GM20000 (cell line): ENCODE data around the gene RAD23B.

Source experiments
- DNase-seq: peaks from one replicate; pipeline ENCODE4 v3.0.0; 2012; ENCODE audit warnings: low spot score
- TF ChIP-seq, protein P1 (sequence below): IDR thresholded peaks from 2 replicates; pipeline ENCODE4 v1.5.1; 2012; ENCODE audit warnings: mild to moderate bottlenecking, control low read depth; ENCODE audit errors: extremely low read depth, missing control alignments

Gene RAD23B

DNA sequence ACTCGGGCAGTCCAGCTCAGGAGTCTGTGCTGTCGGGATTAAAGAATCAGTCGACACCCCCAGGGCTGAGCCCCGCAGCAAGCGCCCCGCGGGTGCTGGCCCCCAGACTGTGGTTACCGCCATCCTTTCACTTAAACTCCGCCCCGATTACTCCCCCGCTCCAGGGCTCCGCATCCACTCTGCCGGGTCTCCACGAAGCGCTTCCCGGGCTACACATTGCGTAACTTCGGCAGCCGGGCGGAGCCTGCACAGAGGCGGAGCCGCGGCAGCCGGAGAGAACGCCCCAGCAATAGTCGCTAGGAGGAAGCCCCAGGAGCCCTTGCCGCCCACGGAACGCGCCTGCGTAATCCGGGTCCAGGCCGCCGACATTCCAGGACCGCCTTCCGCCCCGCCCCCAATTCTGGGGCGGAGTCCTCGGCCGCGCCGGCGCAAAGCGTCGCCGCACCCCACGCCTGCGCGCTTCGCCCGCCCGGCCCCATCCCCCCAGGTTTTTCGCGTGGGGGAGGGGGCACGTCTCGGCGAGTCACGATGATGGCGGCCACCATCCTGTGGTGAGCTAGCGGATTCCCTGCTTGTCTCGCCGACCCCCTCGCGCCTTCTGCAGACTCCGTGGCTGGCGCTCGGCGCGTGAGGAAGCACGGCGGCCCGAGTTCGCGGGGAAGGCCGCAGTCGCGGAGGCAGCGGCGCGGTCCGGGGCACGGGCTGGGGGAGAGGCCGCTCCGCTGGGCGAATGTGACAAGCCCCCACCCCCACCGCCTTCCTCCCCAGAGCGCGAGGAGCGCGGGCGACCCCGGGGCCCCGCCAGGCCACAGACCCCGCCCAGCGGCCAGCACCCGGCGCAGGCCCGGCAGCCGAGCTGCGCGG is at the start of gene RAD23B:
Gene RAD23B, plus strand, starts transcription at position 521 of the 864 bp plus-strand sequence. CDS start 351 bp downstream, outside the sequence.
- TF ChIP-seq, protein P1, sequence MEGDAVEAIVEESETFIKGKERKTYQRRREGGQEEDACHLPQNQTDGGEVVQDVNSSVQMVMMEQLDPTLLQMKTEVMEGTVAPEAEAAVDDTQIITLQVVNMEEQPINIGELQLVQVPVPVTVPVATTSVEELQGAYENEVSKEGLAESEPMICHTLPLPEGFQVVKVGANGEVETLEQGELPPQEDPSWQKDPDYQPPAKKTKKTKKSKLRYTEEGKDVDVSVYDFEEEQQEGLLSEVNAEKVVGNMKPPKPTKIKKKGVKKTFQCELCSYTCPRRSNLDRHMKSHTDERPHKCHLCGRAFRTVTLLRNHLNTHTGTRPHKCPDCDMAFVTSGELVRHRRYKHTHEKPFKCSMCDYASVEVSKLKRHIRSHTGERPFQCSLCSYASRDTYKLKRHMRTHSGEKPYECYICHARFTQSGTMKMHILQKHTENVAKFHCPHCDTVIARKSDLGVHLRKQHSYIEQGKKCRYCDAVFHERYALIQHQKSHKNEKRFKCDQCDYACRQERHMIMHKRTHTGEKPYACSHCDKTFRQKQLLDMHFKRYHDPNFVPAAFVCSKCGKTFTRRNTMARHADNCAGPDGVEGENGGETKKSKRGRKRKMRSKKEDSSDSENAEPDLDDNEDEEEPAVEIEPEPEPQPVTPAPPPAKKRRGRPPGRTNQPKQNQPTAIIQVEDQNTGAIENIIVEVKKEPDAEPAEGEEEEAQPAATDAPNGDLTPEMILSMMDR: no peak
- peak; percentile 96 for DNase-seq

- TF ChIP-seq, protein P1: no peak
- DNase-seq: no peak
Observed at GRCh38 chr9:107235765-107236442, 47.2 kb upstream of the RAD23B start.

DNA sequence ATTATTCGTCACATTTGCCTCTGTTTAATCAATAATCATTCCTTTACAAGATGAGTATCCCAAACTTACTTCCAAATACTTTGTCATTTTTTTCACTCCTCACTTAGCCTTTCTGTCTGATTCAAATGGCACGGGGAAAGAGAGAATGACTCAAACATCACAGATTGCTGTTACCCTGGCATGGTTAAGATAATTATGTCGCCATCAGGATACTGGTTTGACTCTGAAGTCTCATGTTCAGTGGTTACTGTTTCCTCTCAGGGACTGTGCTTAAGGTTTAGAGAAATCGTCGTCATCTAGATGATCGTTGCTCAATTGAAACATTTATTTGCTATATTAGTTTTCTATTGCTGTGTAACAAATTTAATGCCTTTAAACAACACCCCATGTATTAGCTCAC is 45.2 kb upstream of the RAD23B start:
- DNase-seq: no peak
- TF ChIP-seq, protein P1: no peak

GRCh38 chr9:107239474-107239873 is 43.6 kb upstream of the RAD23B start:
- peak; percentile 34 for DNase-seq
- TF ChIP-seq, protein P1: no peak

DNA sequence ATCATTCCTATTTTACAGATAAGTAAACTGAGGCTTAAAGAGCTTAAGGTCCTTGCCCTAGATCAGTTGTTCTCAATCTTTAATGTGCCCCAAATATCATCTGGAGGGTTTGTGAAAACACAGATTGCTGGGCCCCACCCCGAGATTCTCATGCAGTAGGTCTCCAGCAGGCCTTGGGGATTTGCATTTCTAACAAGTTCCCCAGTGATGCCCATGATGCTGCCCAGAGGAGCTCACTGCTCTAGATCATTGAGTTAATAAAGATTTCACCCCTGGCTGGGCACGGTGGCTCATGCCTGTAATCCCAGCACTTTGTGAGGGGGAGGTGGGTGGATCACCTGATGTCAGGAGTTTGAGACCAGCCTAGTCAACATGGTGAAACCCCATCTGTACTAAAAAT is 42.8 kb upstream of the RAD23B start:
- DNase-seq: no peak
- TF ChIP-seq, protein P1: no peak

DNA sequence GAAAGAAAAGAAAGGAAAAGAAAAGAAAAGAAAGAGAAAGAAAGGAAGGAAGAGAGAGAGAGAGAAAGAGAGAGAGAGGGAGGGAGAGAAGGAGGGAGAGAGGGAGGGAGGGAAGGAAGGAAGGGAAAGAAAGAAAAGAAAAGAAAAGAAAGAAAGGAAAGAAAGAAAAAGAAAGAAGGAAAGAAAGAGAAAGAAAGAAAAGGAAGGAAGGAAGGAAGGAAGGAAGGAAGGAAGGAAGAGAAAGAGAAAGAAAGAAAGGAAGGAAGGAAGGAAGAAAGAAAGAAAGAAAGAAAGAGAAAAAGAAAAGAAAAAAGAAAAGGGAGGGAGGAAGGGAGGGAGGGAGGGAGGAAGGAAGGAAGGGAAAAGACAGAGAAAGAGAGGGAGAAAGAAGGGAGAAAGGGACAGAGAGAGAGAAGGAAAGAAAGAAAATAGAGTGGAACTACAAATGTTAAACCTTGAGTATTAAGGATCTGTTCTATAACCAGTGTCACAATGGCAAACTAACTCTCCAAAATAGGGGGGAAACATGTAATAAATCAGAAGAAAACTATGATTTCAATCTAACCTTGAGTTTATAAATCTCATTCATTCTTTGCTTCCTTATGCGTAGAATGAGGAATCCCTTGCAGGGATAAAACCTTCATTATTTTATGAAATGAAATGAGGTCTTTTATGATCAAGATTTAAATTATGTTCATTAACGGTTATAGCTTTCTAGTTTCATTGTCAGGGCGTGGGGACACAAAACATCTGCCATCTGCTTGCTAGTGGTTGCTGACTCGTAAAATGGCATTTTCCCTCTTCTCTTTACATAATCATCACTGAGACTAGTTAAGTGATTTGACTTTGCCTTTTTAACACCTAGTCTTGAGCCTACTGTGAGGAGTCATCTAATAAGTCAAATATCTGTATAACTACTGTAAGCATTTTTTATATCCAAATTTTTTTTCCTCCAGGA is 40.7 kb upstream of the RAD23B start:
- DNase-seq: no peak

More for the DNA sequence above, 40.7 kb upstream of the RAD23B start:
- TF ChIP-seq, protein P1: no peak
